Mesendoderm (in vitro differentiated cells): ENCODE results near the gene SULT1A1.
A peak's percentile ranks its signal among the peaks of the same experiment; 100 is the strongest.
"Not testable (repeated sequence)": the region's sequence is repeated elsewhere in the genome, so short reads cannot be mapped to it uniquely, and the experiment has no call there.

ENCODE experiments used
- DNase-seq: peaks from one replicate; pipeline ENCODE4 v3.0.0; 2013
- H2AK5ac ChIP-seq: 2 replicates; pipeline ENCODE4 v1.6.1; 2013; ENCODE audit warnings: low read length, inconsistent platforms
- H2BK120ac ChIP-seq: 2 replicates; pipeline ENCODE4 v1.6.1; 2013; ENCODE audit warnings: low read depth, mild to moderate bottlenecking, low read length, moderate library complexity, mixed read lengths
- H2BK15ac ChIP-seq: replicated peaks from 2 replicates; pipeline ENCODE4 v1.6.1; 2013; ENCODE audit warnings: low read depth, mild to moderate bottlenecking, moderate library complexity
- H2BK5ac ChIP-seq: 2 replicates; pipeline ENCODE4 v1.6.1; 2013; ENCODE audit warnings: low read length, inconsistent platforms
- H3K18ac ChIP-seq: 2 replicates; pipeline ENCODE4 v1.6.1; 2013; ENCODE audit warnings: mild to moderate bottlenecking, low read length, mixed read lengths
- H3K23ac ChIP-seq: one replicate; pipeline ENCODE4 v1.6.1; 2013; ENCODE audit warnings: low read length
- H3K27ac ChIP-seq: 2 replicates; pipeline ENCODE4 v1.5.1; 2013; ENCODE audit warnings: low read depth, mild to moderate bottlenecking, inconsistent platforms, low read length, moderate library complexity
- H3K27me3 ChIP-seq: 2 replicates; pipeline ENCODE4 v1.6.1; 2013; ENCODE audit warnings: low read length, control low read depth, mild to moderate bottlenecking, inconsistent platforms; ENCODE audit not compliant: insufficient read depth, poor library complexity
- H3K36me3 ChIP-seq: 2 replicates; pipeline ENCODE4 v1.6.1; 2013; ENCODE audit warnings: low read length, inconsistent platforms; ENCODE audit not compliant: control insufficient read depth, insufficient read depth
- H3K4ac ChIP-seq: one replicate; pipeline ENCODE4 v1.6.1; 2013; ENCODE audit warnings: low read depth, mild to moderate bottlenecking, low read length, moderate library complexity
- H3K4me1 ChIP-seq: 2 replicates; pipeline ENCODE4 v1.6.1; 2013; ENCODE audit warnings: low read depth, low read length, inconsistent platforms; ENCODE audit not compliant: control insufficient read depth
- H3K4me2 ChIP-seq: 2 replicates; pipeline ENCODE4 v1.6.1; 2013; ENCODE audit warnings: low read length
- H3K4me3 ChIP-seq: 2 replicates; pipeline ENCODE4 v1.5.1; 2013; ENCODE audit warnings: mild to moderate bottlenecking, low read length
- H3K56ac ChIP-seq: one replicate; pipeline ENCODE4 v1.6.1; 2013; ENCODE audit warnings: low read length
- H3K79me1 ChIP-seq: 2 replicates; pipeline ENCODE4 v1.6.1; 2013; ENCODE audit warnings: low read length, inconsistent platforms
- H3K79me2 ChIP-seq: 2 replicates; pipeline ENCODE4 v1.6.1; 2013; ENCODE audit warnings: mild to moderate bottlenecking, low read length; ENCODE audit not compliant: control insufficient read depth, insufficient read depth
- H3K9ac ChIP-seq: 2 replicates; pipeline ENCODE4 v1.6.1; 2013; ENCODE audit warnings: low read length, inconsistent platforms
- H4K5ac ChIP-seq: one replicate; pipeline ENCODE4 v1.6.1; 2013; ENCODE audit warnings: low read length
- H4K8ac ChIP-seq: one replicate; pipeline ENCODE4 v1.6.1; 2013; ENCODE audit warnings: low read depth, mild to moderate bottlenecking, control low read depth, low read length, moderate library complexity
- WGBS: extraction: QIAGEN DNeasy Blood & Tissue Kit; methylation state at CpG from one replicate; pipeline ENCODE4 v1.1.7; 2013; ENCODE audit warnings: low lambda C conversion rate, missing lambda C conversion rate; ENCODE audit not compliant: insufficient coverage; ENCODE audit errors: extremely low coverage; 5-methylcytosine and 5-hydroxymethylcytosine counted together

SULT1A1 gene

DNA sequence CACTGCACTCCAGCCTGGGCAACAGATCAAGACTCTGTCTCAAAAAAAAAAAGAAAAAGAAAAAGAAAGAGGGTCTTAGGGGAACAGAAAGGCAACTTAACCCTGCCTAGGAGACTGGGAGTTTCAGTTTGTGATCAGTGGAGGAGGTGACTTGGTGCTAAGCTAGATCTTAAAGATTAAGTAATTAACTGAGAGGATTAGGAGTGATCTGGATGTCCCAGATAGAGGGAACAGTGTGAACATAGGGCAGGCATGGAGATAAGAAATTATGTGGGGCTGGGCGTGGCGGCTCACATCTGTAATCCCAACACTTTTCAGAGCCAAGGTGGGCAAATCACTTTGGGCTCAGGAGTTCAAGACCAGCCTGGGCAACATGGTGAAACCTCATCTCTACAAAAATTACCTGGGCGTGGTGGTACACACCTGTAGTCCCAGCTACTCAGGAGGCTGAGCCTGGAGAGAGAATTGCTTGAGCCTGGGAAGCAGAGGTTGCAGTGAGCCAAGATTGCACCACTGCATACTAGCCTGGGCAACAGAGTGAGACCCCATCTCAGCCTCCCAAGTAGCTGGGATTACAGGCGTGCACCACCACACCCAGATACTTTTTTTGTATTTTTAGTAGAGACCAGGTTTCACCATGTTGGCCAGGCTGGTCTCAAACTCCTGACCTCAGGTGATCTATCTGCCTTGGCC is 43.5 kb downstream of the SULT1A1 start:
- not testable (repeated sequence) for H3K79me2 ChIP-seq, H3K23ac ChIP-seq

GRCh38 chr16:28563218-28563617 is 46.6 kb downstream of the SULT1A1 start:
- Histone ChIP-seq H2BK120ac (no peak overlapping the region), H3K18ac (no peak overlapping the region), H2AK5ac (no peak overlapping the region), H3K79me2 (no peaks in the 10 kb centered on the region), H3K4me2 (no peak overlapping the region), H2BK15ac (no peak overlapping the region), H4K5ac (no peak overlapping the region), H3K4me1 (no peaks in the 10 kb centered on the region), H3K9ac (no peak overlapping the region), H3K79me1 (no peaks in the 10 kb centered on the region), H3K27me3 (no peaks in the 10 kb centered on the region), H3K36me3 (no peaks in the 10 kb centered on the region), H3K4me3 (no peak overlapping the region), H3K4ac (no peak overlapping the region), H2BK5ac (no peak overlapping the region), H4K8ac (no peak overlapping the region), H3K56ac (no peak overlapping the region), H3K27ac (no peak overlapping the region), H3K23ac (no peak overlapping the region)
- no CpG with 5 or more reads among the region's 6 CpGs for WGBS
- no peak for DNase-seq

More for the DNA sequence above, 43.5 kb downstream of the SULT1A1 start:
- not testable (repeated sequence) for H3K9ac ChIP-seq, H3K4ac ChIP-seq, H2BK15ac ChIP-seq, H3K27me3 ChIP-seq, H3K4me3 ChIP-seq, H4K5ac ChIP-seq, H3K18ac ChIP-seq, H3K27ac ChIP-seq, H2AK5ac ChIP-seq, H3K79me1 ChIP-seq, H3K4me2 ChIP-seq, H3K4me1 ChIP-seq, H3K36me3 ChIP-seq, H2BK120ac ChIP-seq, DNase-seq, H2BK5ac ChIP-seq, H4K8ac ChIP-seq, H3K56ac ChIP-seq
- WGBS = no CpG with 5 or more reads among the region's 4 CpGs

GRCh38 chr16:28562199-28562598 is 47.6 kb downstream of the SULT1A1 start:
- Histone ChIP-seq H3K4me3 (no peak overlapping the region), H3K4ac (no peak overlapping the region), H3K4me1 (no peaks in the 10 kb centered on the region), H3K79me2 (no peaks in the 10 kb centered on the region), H4K5ac (no peak overlapping the region), H3K56ac (no peak overlapping the region), H3K23ac (no peak overlapping the region), H3K27ac (no peak overlapping the region), H2BK120ac (no peak overlapping the region), H3K36me3 (no peaks in the 10 kb centered on the region), H3K79me1 (no peaks in the 10 kb centered on the region), H2AK5ac (no peak overlapping the region), H3K27me3 (no peaks in the 10 kb centered on the region), H4K8ac (no peak overlapping the region), H2BK15ac (no peak overlapping the region), H2BK5ac (no peak overlapping the region), H3K18ac (no peak overlapping the region), H3K4me2 (no peak overlapping the region), H3K9ac (no peak overlapping the region)
- no peak for DNase-seq
- no CpG with 5 or more reads among the region's 4 CpGs for WGBS

DNA sequence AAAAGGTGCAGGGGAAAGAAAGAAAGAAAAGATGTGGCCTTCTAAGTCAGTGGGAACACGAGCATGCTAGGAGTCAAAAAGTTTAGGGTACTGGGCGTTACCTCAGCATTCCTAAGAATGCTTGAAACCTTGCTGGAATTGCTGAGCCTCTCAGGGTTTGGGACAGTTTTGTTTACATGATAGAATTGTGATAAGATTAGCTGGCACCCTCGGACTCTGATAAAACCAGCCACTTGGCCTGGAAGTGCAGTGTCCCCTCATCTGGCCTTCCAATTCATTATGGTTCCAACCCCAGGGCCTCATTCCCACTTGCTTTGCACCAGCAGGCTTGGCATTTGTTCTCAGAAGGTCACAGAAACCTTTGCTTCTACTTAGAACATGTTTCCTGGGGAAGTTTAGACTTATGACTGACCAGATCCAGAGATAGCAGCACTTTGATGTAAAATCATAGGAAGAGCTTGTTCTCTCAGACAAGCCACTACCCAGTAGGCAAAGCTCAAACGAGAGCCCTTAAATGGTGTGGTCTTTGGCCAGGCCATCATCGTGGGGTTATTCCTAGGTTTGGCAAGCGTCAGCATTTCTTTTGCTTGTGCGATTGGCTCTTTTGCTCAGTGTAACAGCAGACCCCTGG is 48.2 kb downstream of the SULT1A1 start:
- Histone ChIP-seq H3K18ac (no peak overlapping the region), H3K23ac (no peak overlapping the region), H3K4me2 (no peak overlapping the region), H3K4me1 (no peaks in the 10 kb centered on the region), H3K27ac (no peak overlapping the region), H3K4ac (no peak overlapping the region), H3K79me1 (no peaks in the 10 kb centered on the region), H2BK120ac (no peak overlapping the region), H4K5ac (no peak overlapping the region), H3K36me3 (no peaks in the 10 kb centered on the region), H3K9ac (no peak overlapping the region), H3K27me3 (no peaks in the 10 kb centered on the region), H4K8ac (no peak overlapping the region), H3K79me2 (no peaks in the 10 kb centered on the region), H3K4me3 (no peak overlapping the region), H2AK5ac (no peak overlapping the region), H3K56ac (no peak overlapping the region), H2BK5ac (no peak overlapping the region), H2BK15ac (no peak overlapping the region)
- WGBS = no CpG with 5 or more reads among the region's 7 CpGs
- peak; percentile 40 for DNase-seq

DNA sequence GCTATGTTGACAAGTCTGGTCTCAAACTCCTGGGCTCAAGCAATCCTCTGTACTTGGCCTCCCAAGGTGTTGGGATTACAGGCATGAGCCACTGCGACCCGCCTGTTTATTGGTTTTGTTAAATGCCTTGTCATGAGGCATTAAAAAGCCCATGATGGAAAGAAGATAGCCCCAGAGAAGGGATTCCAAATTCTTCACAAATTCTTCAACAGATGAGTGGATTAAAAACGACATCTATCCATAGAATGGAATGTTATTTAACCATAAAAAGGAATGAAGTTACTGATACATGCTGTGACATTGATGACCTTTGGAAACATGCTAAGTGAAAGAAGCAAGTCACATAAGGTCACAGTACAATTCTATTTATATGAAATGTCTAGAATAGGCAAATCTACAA is 51.4 kb downstream of the SULT1A1 start:
- H3K18ac ChIP-seq = no peak overlapping the region
- H3K56ac ChIP-seq = no peak overlapping the region
- H2BK120ac ChIP-seq = no peak overlapping the region
- no peak overlapping the region for H3K4me3 ChIP-seq
- no peak overlapping the region for H3K4ac ChIP-seq
- no peaks in the 10 kb centered on the region for H3K79me1 ChIP-seq
- no peak overlapping the region for H3K4me2 ChIP-seq
- H2BK5ac ChIP-seq = no peak overlapping the region
- H3K27ac ChIP-seq = no peak overlapping the region
- H3K79me2 ChIP-seq = no peaks in the 10 kb centered on the region
- H2BK15ac ChIP-seq = no peak overlapping the region
- H4K8ac ChIP-seq = no peak overlapping the region
- H4K5ac ChIP-seq = no peak overlapping the region
- no peaks in the 10 kb centered on the region for H3K27me3 ChIP-seq
- H2AK5ac ChIP-seq = no peak overlapping the region
- H3K4me1 ChIP-seq = peaks cover 2% of the 10 kb centered on the region
- H3K23ac ChIP-seq = no peak overlapping the region
- WGBS = no CpG with 5 or more reads among the region's 3 CpGs
- H3K9ac ChIP-seq = no peak overlapping the region
- no peak for DNase-seq
- H3K36me3 ChIP-seq = no peaks in the 10 kb centered on the region

DNA sequence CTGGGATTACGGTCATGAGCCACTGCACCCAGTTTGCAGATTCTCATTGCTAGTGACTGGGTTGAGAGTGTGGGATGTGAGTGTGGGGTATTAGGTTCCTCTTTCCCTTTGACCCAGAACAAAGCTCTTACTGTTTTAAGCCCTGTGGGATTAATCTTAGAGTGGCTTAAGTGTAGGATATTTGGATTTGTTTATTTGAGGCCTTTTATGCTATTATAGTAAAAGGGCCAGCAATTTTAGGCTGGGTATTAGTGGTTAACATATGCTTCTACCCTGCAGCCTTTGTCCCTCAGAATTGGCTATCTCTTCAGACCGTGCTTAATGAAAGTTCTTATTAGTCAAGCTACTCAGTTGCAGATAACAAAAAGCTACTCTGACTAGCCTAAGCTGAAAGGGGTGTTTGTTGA is 52.9 kb downstream of the SULT1A1 start:
- Histone ChIP-seq H3K27me3 (no peaks in the 10 kb centered on the region), H2BK15ac (no peak overlapping the region), H2AK5ac (no peak overlapping the region), H3K27ac (no peak overlapping the region), H3K18ac (no peak overlapping the region), H3K23ac (no peak overlapping the region), H3K4me3 (no peak overlapping the region), H2BK5ac (no peak overlapping the region), H4K8ac (no peak overlapping the region), H3K56ac (no peak overlapping the region), H3K4me2 (no peak overlapping the region), H4K5ac (no peak overlapping the region), H3K9ac (no peak overlapping the region), H2BK120ac (no peak overlapping the region), H3K79me1 (no peaks in the 10 kb centered on the region), H3K4me1 (peaks cover 2% of the 10 kb centered on the region), H3K79me2 (no peaks in the 10 kb centered on the region), H3K4ac (no peak overlapping the region), H3K36me3 (no peaks in the 10 kb centered on the region)
- no peak for DNase-seq
- no CpG with 5 or more reads among the region's 2 CpGs for WGBS
